ENCODE data around the gene GSAP. TPM values are rescaled to one million over a fixed set of nuclear protein-coding genes. Genes with fewer than 3 reads are reported as not detected.
"Not testable (repeated sequence)": the region's sequence is repeated elsewhere in the genome, so short reads cannot be mapped to it uniquely, and the experiment has no call there.

GSAP gene, protein sequence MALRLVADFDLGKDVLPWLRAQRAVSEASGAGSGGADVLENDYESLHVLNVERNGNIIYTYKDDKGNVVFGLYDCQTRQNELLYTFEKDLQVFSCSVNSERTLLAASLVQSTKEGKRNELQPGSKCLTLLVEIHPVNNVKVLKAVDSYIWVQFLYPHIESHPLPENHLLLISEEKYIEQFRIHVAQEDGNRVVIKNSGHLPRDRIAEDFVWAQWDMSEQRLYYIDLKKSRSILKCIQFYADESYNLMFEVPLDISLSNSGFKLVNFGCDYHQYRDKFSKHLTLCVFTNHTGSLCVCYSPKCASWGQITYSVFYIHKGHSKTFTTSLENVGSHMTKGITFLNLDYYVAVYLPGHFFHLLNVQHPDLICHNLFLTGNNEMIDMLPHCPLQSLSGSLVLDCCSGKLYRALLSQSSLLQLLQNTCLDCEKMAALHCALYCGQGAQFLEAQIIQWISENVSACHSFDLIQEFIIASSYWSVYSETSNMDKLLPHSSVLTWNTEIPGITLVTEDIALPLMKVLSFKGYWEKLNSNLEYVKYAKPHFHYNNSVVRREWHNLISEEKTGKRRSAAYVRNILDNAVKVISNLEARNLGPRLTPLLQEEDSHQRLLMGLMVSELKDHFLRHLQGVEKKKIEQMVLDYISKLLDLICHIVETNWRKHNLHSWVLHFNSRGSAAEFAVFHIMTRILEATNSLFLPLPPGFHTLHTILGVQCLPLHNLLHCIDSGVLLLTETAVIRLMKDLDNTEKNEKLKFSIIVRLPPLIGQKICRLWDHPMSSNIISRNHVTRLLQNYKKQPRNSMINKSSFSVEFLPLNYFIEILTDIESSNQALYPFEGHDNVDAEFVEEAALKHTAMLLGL
- polyA plus RNA-seq (ENCODE audit: insufficient read depth in 1 of 5, insufficient read length in 5 of 5, low replicate concordance in 1 of 5), result 10 to 100 TPM; 26.0 to 55.8 (median 47.7) TPM
- long read RNA-seq, donor 1, partial matches to known transcripts, result 0 of 3 reads
- long read RNA-seq, donor 1, other reads (novel, unspliced or antisense), result 0 of 3 reads
- long read RNA-seq, donor 2, partial matches to known transcripts, result 0 of 1 reads
- long read RNA-seq, donor 2, other reads (novel, unspliced or antisense), result 0 of 1 reads
- long read RNA-seq, donor 3, partial matches to known transcripts, result 0 of 4 reads
- long read RNA-seq, donor 3, other reads (novel, unspliced or antisense), result 0 of 4 reads
- long read RNA-seq, donor 4, result 0 reads
- long read RNA-seq, donor 5, partial matches to known transcripts, result 0 of 4 reads
- long read RNA-seq, donor 5, other reads (novel, unspliced or antisense), result 0 of 4 reads
- long read RNA-seq, donor 6, partial matches to known transcripts, result 0 of 2 reads
- long read RNA-seq, donor 6, other reads (novel, unspliced or antisense), result 0 of 2 reads
- long read RNA-seq, donor 7, partial matches to known transcripts, result 0 of 6 reads
- long read RNA-seq, donor 7, other reads (novel, unspliced or antisense), result 0 of 6 reads
- long read RNA-seq, donor 8, partial matches to known transcripts, result 0 of 1 reads
- long read RNA-seq, donor 8, other reads (novel, unspliced or antisense), result 0 of 1 reads

DNA sequence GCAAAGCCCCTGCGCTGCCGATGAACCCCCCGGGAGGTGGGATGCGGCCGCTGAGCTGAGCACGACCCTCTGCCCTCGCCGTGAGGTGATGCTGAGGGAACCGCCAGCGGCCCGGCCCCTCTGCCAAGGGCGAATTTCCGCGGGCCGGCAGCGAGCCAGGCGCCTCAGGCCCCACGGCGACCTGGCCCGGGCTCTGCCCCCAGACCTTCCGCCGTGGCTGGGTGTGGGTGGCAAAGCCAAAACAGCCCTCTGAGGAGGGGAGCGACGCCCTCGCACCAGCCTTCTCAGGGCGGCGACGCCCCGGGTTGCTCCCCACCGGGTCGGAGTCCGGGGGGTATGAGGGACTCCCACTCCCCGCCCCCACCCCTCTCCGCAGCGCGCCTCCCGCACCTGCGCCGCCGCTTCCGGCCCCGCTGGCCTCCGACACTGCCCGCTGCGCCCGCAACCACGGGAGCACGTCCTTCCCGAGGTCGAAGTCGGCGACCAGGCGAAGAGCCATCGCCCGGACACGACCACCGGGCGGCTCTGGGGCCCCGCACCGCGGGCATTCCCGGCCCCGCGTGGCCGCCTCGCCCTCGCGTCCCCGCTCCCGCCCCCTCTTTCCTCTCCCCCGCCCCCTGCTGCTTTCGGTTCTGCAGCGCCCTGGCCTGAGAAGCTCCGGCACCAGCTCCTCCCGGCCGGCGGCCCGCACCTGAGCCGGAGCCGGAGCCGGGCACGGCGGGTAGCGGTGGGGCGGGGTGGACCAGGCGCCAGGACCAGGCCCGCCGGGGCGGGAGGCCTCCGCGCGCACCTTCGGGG is at the start of gene GSAP:
TSS of gene GSAP (minus strand) at position 527 of the 798 bp plus-strand sequence. CDS start at position 499, 28 bp downstream.
- peak in 1 of 2 donors; percentile 49 for DNase-seq

DNA sequence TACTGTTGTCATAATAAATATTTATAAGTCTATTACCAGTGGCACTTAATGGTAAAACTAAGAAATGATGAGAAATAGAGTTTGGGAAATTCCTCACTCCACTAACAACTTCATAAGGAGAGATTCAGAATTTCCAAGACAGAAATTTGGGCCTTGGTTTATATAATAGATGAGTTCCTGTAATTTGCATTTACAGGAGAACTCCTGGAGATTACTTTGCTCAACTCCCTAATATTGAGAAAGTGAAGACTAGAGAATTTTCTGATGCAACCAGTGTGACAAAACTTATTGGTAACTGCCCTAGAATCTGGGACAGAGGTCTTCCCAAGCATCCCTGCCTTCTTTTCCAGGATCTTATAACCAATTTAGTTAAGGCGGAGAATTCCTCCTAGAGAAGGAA is 49.1 kb upstream of the GSAP start:
- no peak for DNase-seq

DNA sequence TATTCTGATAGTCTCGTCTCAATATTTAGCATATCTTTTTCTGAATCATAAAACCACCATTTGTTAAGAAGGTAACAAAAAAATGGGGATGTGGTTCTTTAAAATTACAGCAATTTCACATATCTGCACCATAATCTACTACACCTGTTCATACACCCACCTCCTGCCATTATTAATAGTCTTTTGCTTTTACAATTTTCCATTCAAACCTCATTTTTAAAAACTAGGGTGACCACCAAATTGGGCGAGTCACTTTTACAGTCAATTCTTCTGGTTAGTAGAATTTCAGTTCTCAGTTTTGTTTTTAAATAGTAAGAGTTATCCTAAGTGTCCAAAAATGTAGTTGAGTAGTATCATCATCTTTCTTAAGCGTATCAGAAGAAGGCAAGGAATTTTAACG is 48.4 kb upstream of the GSAP start:
- no peak for DNase-seq

DNA sequence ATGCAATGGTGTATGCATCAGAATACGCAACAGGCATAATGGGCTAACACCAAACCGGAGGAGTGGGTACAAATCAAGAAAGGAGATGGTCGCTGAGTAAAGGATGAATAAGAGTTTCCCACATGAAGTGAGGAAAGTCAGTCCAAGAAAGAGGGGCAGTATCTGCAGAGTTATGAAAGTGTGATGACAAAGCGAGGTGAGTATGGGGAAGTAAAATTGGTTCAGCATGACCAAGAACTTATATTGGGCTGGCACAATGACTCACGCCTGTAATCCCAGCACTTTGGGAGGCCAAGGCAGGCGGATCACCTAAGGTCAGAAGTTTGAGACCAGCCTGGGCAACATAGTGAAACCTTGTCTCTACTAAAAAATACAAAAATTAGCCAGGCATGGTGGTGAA is 47.5 kb upstream of the GSAP start:
- DNase-seq, result not testable (repeated sequence)

DNA sequence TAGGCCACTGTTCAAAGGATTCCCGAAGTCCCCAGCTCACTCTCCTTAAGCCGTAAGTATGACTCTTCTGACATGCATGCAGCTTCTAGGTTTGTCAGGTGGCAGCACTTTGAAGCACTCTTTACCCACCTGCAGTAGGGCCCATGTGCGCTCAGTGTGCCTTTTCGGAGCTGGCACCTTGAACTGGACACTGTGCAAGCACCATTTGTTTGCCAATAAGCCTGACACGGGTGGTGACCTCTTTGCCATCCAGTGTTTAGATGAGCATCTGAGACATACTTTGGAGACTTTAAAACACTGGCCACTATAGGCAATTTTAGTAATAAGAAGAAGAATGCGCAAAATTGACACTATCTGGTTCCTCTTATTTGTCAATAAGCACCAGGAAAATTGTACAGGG is 45.7 kb upstream of the GSAP start:
- no peak for DNase-seq

DNA sequence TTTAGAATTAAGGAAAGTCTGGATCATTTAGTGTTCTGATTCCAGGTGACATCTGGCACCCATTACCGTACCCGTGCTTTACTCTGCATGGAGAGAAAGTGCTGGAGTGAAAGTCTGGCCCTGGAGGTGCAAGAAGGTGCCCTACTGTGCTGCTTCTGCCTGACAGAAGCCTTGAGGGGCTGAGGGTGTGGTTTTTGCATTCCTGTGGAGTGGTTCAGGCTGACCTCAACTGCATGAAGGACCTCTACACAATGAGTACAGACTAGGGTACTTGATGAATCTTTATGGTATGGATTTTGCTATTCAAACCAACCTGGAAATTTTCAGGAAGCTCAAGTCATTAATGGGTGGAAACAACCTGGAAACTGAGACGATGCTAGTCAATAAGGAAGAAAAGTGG is 45.1 kb upstream of the GSAP start:
- no peak for DNase-seq

DNA sequence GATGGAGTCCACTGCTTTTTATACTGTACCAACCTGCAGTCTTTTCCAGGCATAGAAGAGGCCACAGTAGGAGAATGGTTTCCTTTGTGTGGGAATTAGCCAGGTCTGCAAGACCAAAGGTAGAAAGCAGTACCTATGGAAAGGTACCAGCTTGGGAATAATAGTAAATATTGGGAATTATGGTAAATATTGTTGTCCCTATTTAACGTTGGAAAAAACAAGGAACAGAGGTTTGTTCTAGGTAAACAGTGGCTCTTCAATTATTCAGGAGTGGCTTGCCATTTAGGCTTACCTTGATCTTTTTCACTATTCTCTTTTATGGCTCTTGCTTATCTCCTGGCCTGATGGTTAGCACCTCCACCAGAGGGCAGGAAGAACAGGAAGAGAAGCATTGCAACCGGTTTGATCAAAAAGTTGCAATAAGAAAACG is 43.9 kb upstream of the GSAP start:
- DNase-seq, result no peak

DNA sequence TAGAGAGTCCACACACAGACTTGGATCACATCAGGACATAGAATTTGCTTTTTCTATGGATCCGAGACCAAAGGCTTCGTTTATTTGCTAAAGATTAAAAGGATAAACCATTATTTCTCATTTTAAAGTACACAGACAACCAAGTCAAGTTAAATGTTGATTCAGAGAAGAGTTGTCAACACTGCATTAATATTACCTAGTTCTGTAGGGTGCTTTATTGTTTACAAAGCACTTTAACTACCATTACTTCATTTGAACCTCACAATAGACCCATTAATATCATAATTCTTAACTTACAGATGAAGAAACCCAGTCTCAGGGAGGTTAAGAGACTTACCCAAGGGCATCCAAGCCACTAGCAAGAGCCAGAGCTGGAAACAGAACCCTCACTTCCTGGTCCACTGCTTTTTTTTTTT is 43.2 kb upstream of the GSAP start:
- no peak for DNase-seq

DNA sequence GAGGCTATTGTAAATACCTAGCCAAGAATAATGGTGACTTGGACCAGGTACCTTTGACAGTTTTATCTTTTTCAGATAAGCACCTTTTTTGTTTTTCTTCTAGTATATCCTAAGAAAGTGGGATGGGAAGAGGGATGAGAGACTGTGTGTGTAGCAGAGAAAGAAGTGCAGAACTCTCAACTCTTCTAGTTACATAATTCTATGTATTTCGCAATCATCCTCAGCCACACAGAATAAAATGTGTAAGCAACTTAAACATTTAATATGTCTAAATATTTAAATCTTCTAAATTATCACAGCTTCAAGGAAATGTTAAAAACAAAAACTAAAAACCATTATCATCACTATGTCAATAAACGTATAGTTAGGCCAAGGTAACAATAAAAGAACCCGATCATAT is 42.6 kb upstream of the GSAP start:
- DNase-seq, result no peak

DNA sequence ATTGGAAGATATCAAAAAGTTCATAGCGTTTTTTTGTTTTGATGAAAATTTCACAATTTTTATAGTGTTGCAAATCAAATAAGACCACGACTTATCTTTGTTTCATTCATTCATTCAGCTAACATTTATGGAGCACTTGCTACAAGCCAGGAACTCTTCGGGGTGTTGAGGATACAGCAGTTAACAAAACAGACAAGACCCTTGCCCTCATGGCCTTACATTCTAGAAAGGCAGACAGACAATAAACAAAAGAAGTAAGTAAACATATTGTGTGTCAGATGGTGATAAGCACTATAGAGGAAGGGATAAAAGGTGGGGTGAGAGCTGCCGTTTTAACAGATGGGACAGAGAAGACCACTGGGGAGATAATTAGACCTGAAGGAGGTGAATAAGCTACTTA is 41.6 kb upstream of the GSAP start:
- no peak for DNase-seq

DNA sequence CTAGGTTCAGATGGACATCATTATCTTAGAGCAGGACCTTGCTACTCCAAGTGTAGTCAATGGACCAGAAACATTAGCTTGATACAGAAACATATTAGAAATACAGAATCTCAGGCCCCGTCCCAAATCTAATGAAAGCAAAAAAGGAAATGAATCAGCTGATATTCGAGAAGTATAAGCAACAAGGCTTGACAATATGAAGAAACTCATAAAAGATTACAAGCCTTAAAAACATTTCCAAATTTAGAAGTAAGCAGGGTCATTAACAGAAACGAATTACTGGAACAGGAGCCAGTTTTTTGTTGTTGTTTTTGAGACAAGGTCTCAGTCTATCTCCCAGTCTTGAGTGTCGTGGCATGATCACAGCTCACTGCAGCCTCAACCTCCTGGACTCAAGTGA is 40.5 kb upstream of the GSAP start:
- DNase-seq, result no peak

DNA sequence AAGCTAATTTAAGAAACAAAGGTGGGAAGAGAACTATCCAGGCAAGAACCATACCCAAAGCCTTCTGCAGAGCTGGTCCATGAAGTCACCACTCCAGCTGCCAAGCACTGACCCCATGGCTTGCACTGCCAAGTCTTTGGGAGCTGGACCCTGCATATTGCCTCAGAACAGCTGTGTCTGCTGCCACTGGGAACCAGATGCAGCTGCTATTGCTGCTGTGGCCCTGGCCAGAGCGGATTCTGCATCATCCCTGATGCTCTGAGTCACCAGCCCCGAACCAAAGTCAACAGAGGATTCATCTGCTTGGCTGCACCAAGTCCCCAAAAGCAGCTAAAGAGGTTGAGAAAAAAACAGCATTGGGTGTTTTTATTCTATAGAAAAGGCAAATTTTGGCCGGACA is 39.2 kb upstream of the GSAP start:
- no peak for DNase-seq

DNA sequence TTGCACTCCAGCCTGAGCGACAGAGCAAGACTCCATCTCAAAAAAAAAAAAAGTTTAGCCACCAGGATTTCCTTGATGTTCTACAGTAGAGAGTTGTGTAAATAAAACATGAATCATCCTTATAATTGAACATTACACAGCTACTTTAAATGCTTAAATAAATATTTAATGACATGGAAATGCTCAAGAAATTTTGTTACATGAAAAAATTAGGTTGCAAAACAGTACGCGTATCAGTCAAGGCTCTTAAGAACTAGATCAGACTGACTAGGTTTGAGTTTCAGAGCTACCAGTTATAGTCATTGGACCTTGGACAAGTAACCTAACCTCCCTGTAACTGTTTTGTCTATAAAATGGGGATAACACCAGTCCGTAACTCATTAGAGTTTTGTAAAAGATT is 38.7 kb upstream of the GSAP start:
- no peak for DNase-seq

DNA sequence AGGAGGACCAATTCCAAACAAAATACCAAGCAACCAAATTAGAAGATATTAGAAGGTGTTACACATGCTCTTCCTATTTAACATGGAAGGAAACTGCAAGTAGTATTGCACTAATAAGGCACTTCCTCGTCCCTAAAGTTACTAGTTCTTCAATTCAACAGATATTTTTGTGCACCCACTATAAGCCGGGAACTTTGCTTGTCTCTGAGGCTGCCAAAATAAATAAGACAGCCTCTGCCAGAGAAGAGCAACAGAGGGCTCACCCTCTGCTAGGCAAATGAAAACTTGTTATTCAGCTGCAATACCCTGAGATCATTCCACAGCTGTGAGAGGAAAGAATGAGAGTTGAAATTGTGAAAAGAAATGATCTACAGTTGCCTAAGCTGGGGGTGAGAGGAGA is 37.4 kb upstream of the GSAP start:
- no peak for DNase-seq

DNA sequence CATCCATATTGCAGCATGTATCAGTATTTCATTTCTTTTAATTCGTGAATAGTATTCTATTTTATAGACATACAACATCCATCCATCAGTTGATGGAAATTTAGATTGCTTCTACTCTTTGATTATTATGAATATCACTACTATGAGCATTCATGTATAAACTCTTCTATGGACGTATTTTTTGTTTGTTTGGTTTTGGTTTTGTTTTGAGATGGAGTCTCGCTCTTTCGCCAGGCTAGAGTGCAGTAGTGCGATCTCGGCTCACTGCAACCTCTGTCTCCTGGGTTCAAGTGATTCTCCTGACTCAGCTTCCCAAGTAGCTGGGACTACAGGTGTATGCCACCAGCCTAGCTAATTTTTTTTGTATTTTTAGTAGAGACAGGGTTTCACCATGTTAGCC is 35.8 kb upstream of the GSAP start:
- not testable (repeated sequence) for DNase-seq

DNA sequence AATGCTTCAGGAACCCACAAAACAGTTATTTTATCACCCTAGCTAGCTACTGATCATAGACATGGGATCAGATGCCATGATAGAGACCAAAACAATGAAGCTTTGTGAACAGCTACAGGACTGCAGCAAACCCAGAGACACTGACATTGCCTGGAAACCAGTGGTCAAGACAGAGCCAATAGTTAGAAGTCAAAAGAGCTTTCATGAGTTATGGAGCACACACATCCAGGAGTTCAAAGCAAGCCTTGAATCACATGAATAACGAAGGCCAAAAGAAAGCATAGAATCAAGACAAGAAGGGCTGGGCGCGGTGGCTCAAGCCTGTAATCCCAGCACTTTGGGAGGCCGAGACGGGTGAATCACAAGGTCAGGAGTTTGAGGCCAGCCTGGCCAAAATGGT is 34.5 kb upstream of the GSAP start:
- no peak for DNase-seq

DNA sequence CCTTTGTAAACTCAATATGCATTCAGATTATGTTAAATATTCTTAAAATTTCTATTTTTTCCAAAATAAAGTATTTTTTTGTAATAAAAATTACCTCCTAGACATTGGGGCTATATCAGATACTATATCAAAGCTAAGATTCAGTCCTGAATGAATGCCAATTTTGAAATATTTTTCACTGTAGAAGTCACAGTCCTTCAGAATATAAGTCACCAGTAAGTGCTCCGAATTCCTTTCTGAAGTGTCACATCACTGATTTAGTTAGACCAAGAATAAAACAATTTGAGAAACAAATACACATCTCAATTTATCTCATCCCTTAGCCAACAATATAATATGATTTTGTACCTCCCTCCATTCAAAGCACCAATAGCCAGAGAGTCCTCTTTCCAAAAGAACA is 33.9 kb upstream of the GSAP start:
- no peak for DNase-seq

DNA sequence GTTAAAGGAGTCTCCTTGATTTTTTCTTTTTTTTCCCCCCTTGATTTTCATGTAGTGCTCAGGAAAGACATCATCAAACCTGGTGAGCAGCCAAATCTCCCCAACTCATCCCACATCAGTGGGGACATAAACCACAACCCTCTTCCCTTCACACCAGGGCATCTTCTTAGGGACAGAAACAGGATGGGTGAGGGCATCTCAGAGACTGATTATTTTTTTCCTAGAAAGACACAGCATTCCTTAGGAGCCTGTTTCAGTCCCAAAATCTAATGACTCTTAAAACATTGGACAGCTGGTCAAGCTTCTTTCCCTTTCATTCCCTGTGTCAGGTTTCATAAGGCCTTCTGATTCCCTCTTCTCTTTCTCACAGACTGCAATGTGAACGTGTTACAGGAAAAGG is 31.5 kb upstream of the GSAP start:
- no peak for DNase-seq

DNA sequence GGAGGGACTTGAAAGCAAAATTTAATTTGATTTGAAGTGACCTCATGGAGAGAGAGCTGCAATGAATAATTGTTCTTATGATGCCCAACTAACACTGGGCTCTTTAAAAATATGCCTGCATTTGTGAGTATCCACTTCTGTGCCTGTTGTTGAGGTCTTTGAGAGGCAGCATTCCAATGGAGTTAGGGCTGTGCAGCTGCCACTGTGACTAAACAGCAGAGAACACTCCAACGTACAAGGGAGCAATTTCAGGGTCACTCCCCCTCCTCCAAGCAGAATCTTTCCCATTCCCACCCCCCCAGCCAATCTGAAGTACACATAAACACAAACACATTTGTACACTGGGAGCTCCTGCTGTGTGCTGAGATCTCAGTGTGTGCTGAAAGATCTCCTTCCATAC is 28.0 kb upstream of the GSAP start:
- DNase-seq, result peak in 1 of 2 donors; percentile 19

DNA sequence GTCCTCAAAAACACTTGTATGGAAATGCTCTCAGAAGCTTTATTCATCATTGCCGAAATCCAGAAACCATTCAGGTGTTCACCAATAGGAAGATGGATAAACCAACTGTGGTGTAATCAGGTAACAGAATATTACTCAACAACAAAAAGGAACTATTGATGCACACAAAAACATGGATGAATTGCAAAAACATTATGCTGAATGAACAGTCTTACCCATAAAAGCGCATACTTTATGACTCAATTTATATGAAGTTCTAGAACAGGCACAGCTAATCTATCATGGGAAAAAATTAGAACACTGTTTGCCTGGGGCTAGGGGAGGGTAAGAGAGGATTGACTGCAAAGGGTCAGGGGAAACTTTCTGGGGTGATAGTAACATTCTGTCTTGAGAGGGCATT is 26.9 kb upstream of the GSAP start:
- DNase-seq, result no peak

DNA sequence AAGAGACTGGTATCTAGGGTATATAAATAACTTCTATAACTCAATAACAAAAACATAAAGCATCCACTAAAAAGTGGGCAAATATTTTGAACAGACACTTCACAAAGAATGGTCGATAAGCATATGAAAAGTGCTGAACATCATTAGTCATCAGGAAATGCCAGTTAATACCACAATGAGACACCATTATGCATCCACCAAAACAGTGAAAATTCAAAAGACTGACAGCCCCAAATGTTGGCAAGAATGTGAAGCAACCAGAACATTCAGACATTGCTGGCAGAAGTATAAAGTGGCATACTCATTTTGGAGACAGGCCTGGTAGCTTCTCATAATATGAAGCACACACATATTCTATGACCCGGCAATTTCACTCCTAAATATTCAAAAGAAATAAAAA is 26.5 kb upstream of the GSAP start:
- no peak for DNase-seq

Data from right lung (tissue), 10 donors.